Esophagus muscularis mucosa (tissue), 4 donors: Measurements from ENCODE around the gene TPX2. TPM values are rescaled to one million over a fixed set of nuclear protein-coding genes. Genes with fewer than 3 reads are reported as not detected.

Experiments
- DNase-seq: peaks from one replicate; pipeline ENCODE4 v3.0.0-alpha.2; 2017; ENCODE audit errors: extremely low spot score
- H3K27ac ChIP-seq, 4 donors: fragments of 200-600 bp; sonication (generic); replicated peaks in 1 of 4; 1 replicate in 3 of 4; 2 replicates in 1 of 4; pipeline ENCODE4 v1.5.1; 2016 to 2019; ENCODE audit warnings: mild to moderate bottlenecking in 1 of 4
- H3K27me3 ChIP-seq, 4 donors: fragments of 200-600 bp; sonication (generic); one replicate each; pipeline versions ENCODE4 v1.5.1 to v1.6.0; 2016 to 2019
- H3K36me3 ChIP-seq, 4 donors: fragments of 200-600 bp; sonication (generic); one replicate each; pipeline ENCODE4 v1.5.1; 2016 to 2019
- H3K4me1 ChIP-seq, 4 donors: fragments of 200-600 bp; sonication (generic); one replicate each; pipeline ENCODE4 v1.5.1; 2016 to 2019
- H3K4me3 ChIP-seq, 4 donors: fragments of 200-600 bp; sonication (generic); 1 replicate in 2 of 4; 2 replicates in 2 of 4; pipeline ENCODE4 v1.5.1; 2016 to 2019; ENCODE audit warnings: mild to moderate bottlenecking in 4 of 4, moderate library complexity in 1 of 4
- H3K9me3 ChIP-seq, 4 donors: fragments of 200-600 bp; sonication (generic); 1 replicate in 3 of 4; 2 replicates in 1 of 4; pipeline ENCODE4 v1.5.1; 2016 to 2019
- CTCF ChIP-seq, 3 experiments: fragments of 200-600 bp in 2 of 3; fragments of 450-650 bp in 1 of 3; sonication (generic) in 2 of 3; IDR thresholded peaks; one replicate each; pipeline ENCODE4 v1.5.1; 2017 to 2019; ENCODE audit warnings: antibody characterized with exemption in 3 of 3, mild to moderate bottlenecking in 2 of 3, moderate library complexity in 1 of 3
- EP300 ChIP-seq: sonication (generic); formaldehyde crosslinking; IDR thresholded peaks from one replicate; pipeline ENCODE4 v1.6.1; 2017; ENCODE audit warnings: antibody characterized with exemption
- POLR2A ChIP-seq: fragments of 450-650 bp; IDR thresholded peaks from one replicate; pipeline ENCODE4 v1.6.1; 2017; ENCODE audit warnings: antibody characterized with exemption, moderate library complexity, mild to moderate bottlenecking, low read depth
- POLR2AphosphoS5 ChIP-seq, 2 donors: sonication (generic); formaldehyde crosslinking; IDR thresholded peaks; one replicate each; pipeline ENCODE4 v1.6.1; 2017; ENCODE audit warnings: antibody characterized with exemption in 2 of 2
- WGBS: methylation state at CpG from one replicate; pipeline ENCODE4 v1.1.5; 2018; 5-methylcytosine and 5-hydroxymethylcytosine counted together
- intact Hi-C: fragments of 100-400 bp; cut with DNase I; formaldehyde crosslinking; loops from one replicate; pipeline ENCODE4 v1.15.1; 2023
- total RNA-seq, 4 donors: library from RNA; depleted of rRNA; stranded (reverse); fragments of >200 nt; gene quantifications; one replicate each; pipeline versions ENCODE4 v1.1.0 to v1.2.1, GENCODE V29; 2016

The TPX2 gene
- total RNA-seq, 4 donors from 2014 or later: under 0.01 to 1.1 (median 0.38) TPM

- intact Hi-C loops: no loop called here
- Histone ChIP-seq H3K4me1 (no peaks in the 10 kb centered on the region), H3K36me3 (no peaks in the 10 kb centered on the region), H3K9me3 (no peaks in the 10 kb centered on the region), H3K4me3 (no peak overlapping the region), H3K27ac (no peak overlapping the region), H3K27me3 (no peaks in the 10 kb centered on the region)
- no peak for DNase-seq
- 92% methylated on average over 1 of the region's 1 CpG for WGBS
- TF ChIP-seq CTCF (IDR thresholded peaks at IDR 0.05): no peak
- TF ChIP-seq EP300: no peak
- TF ChIP-seq POLR2AphosphoS5 (IDR thresholded peaks at IDR 0.05): no peak
- TF ChIP-seq POLR2A: no peak
These were observed 35.3 kb downstream of the TPX2 start for GRCh38 chr20:31774408-31774807.

GRCh38 chr20:31780839-31781238, 41.7 kb downstream of the TPX2 start:
- TF ChIP-seq POLR2AphosphoS5 (IDR thresholded peaks at IDR 0.05): no peak
- no peak for TF ChIP-seq POLR2A
- no peak for TF ChIP-seq CTCF (IDR thresholded peaks at IDR 0.05)
- TF ChIP-seq EP300: no peak
- 100% methylated on average over 2 of the region's 2 CpGs for WGBS
- Histone ChIP-seq H3K9me3 (no peaks in the 10 kb centered on the region), H3K36me3 (no peaks in the 10 kb centered on the region), H3K27ac (no peak overlapping the region), H3K27me3 (no peaks in the 10 kb centered on the region), H3K4me1 (no peaks in the 10 kb centered on the region), H3K4me3 (no peak overlapping the region)
- no peak for DNase-seq
- intact Hi-C loops: no loop called here

GRCh38 chr20:31781945-31782344, 42.9 kb downstream of the TPX2 start:
- no peak overlapping the region for H3K27ac ChIP-seq
- DNase-seq: no peak
- no peaks in the 10 kb centered on the region for H3K4me1 ChIP-seq
- WGBS: 98% methylated on average over 4 of the region's 4 CpGs
- H3K27me3 ChIP-seq: no peaks in the 10 kb centered on the region
- no peaks in the 10 kb centered on the region for H3K36me3 ChIP-seq
- H3K4me3 ChIP-seq: no peak overlapping the region
- H3K9me3 ChIP-seq: no peaks in the 10 kb centered on the region
- intact Hi-C loops: no loop called here
- TF ChIP-seq CTCF (IDR thresholded peaks at IDR 0.05) (no peak), EP300 (no peak), POLR2AphosphoS5 (IDR thresholded peaks at IDR 0.05) (no peak), POLR2A (no peak)

- Histone ChIP-seq H3K4me1 (no peaks in the 10 kb centered on the region), H3K9me3 (no peaks in the 10 kb centered on the region), H3K27me3 (no peaks in the 10 kb centered on the region), H3K27ac (no peak overlapping the region), H3K36me3 (no peaks in the 10 kb centered on the region), H3K4me3 (no peak overlapping the region)
- TF ChIP-seq POLR2A (no peak), CTCF (IDR thresholded peaks at IDR 0.05) (no peak), EP300 (no peak)
- 97% methylated on average over 7 of the region's 7 CpGs for WGBS
- no peak for DNase-seq
- intact Hi-C loops: no loop called here
These were observed 45.4 kb downstream of the TPX2 start for GRCh38 chr20:31784354-31785044.

- Histone ChIP-seq H3K27me3 (no peaks in the 10 kb centered on the region), H3K4me1 (no peaks in the 10 kb centered on the region), H3K9me3 (no peaks in the 10 kb centered on the region), H3K36me3 (no peaks in the 10 kb centered on the region), H3K4me3 (no peak overlapping the region), H3K27ac (no peak overlapping the region)
- no peak for DNase-seq
- intact Hi-C loops: no loop called here
- TF ChIP-seq POLR2AphosphoS5 (IDR thresholded peaks at IDR 0.05) (no peak), POLR2A (no peak), CTCF (IDR thresholded peaks at IDR 0.05) (no peak), EP300 (no peak)
- WGBS: 94% methylated on average over 3 of the region's 3 CpGs
These were observed 46.0 kb downstream of the TPX2 start for GRCh38 chr20:31785089-31785488.
